ENCODE measurements around the gene ACBD4. TPM values are rescaled to one million over a fixed set of nuclear protein-coding genes. Genes with fewer than 3 reads are reported as not detected.

Gene ACBD4
- total and polyA plus RNA-seq, 2 of the 13 experiments (the other 11 are each of a cell fraction or from before 2014, with no cell fraction given) = 16.1 to 26.9 TPM

DNA sequence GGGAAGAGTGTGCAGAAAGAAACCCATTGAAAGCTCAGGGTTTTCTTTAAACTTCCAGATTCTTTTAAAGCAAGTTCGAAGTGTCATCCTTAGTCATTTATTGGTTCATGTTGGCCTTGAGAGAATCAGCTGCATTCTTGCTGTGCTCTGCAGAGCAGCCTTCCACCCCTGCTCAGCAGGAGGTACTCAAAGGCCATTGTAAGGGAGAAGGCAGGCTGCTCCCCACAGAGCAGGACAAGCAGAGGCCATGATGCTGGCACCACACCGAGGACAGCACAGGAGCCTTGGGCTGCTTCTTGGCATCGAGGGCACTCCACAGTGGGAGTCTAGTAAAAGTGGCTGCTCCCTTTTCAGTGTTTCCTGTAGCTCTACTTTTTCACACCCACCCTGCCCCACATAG, 44.8 kb upstream of the ACBD4 start:
- ChIA-PET POLR2A (interaction anchor here (0.6 to 0.8 kb wide), 2 partner anchors 29 to 705 kb away, joined by 3 read pairs; no protein-coding TSS in a partner anchor), CTCF (ENCODE audit: low intra/inter-chr PET ratio, low total read pairs) (no interaction called here)
- in situ Hi-C loops (cut with HindIII; ENCODE audit: extremely low pct_ligation_motif_present, low pct_unique_long_range_greater_than_20kb) = no loop called here
- no peak for ATAC-seq
- intact Hi-C loops (cut with micrococcal nuclease; ENCODE audit: unreplicated experiment) = loop anchor here (10.0 kb wide), 1 partner anchor 186 kb away; a partner anchor contains a TSS
- H3K4me3 ChIP-seq (replicated peaks in 1 of 3; ENCODE audit: insufficient read depth in 1 of 3, low read depth in 2 of 3, low read length in 3 of 3) = no peak overlapping the region
- DNase-seq (ENCODE audit: low spot score) = no peak
- 89% methylated on average over 2 of the region's 3 CpGs for WGBS (ENCODE audit: low lambda C conversion rate)
- BruUV-seq (replicated peaks) = no TSS peak
- no peaks in the 10 kb centered on the region for H4K20me1 ChIP-seq (ENCODE audit: insufficient read depth, low read length)
- TF ChIP-seq RXRA (CRISPR knock-in tag; IDR thresholded peaks at IDR 0.05) = peak; percentile 44; the same call in 1 of the 2 replicates
- no peak for TF ChIP-seq RELA (CRISPR knock-in tag; IDR thresholded peaks at IDR 0.05)
- H3K4me2 ChIP-seq (ENCODE audit: low read depth, low read length) = no peak overlapping the region
- H3K79me2 ChIP-seq (ENCODE audit: insufficient read depth, low read length) = no peaks in the 10 kb centered on the region
- no peaks in the 10 kb centered on the region for H3K27me3 ChIP-seq (ENCODE audit: control insufficient read depth in 1 of 2, insufficient read depth in 2 of 2, low read length in 2 of 2)
- H3K9ac ChIP-seq (ENCODE audit: insufficient read depth, low read depth, low read length) = no peak overlapping the region
- H3K4me1 ChIP-seq (ENCODE audit: insufficient read depth, low read length) = peaks cover 41% of the 10 kb centered on the region
- FAIRE-seq = no peak
- no peaks in the 10 kb centered on the region for H3K9me3 ChIP-seq (ENCODE audit: low read length)
- H2AFZ ChIP-seq (ENCODE audit: low read length) = no peak overlapping the region
- H3K36me3 ChIP-seq (replicated peaks in 1 of 2; ENCODE audit: control insufficient read depth in 1 of 2, insufficient read depth in 2 of 2, low read length in 2 of 2) = peaks cover 43 to 85% of the 10 kb centered on the region in 2 experiments
- H3K27ac ChIP-seq (ENCODE audit: extremely low read length, insufficient read depth, low read length) = no peak overlapping the region

DNA sequence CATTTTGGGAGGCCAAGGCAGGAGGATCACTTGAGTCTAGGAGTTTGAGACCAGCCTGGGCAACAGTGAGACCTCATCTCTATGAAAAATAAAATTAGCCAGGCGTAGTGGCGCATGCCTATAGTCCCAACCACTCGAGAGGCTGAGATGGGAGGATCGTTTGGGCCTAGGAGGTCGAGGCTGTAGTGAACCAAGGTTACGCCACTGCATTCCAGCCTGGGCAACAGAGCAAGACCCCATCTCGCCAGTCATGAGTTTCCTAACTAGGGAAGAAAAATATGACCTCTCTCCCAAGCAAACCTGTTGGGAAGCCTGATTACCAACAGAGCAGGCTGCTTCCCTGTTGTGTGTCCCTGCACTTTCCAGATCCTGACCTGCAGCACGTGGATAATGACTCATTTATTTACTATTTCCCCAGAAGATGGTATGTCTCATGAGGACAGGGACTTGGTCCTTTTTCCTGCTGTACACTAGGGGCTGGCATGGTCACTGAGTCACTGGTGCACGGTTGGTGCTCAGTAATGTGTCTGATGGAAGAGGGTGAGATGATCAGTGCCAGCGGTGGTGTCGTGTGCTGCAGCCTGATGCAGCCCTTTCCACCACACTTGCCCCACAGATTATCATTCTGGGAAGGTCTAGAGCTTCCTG, 43.6 kb upstream of the ACBD4 start:
- in situ Hi-C loops (cut with HindIII; ENCODE audit: extremely low pct_ligation_motif_present, low pct_unique_long_range_greater_than_20kb) = no loop called here
- ATAC-seq = no peak
- TF ChIP-seq ZNF713 (CRISPR knock-in tag; IDR thresholded peaks at IDR 0.05) (no peak), ZNF234 (CRISPR knock-in tag; conservative IDR thresholded peaks at IDR 0.05) (no peak), TBX3 (IDR thresholded peaks at IDR 0.05; ENCODE audit: borderline replicate concordance) (no peak), NFYB (CRISPR knock-in tag; IDR thresholded peaks at IDR 0.05) (no peak)
- TF ChIP-seq, protein P1, sequence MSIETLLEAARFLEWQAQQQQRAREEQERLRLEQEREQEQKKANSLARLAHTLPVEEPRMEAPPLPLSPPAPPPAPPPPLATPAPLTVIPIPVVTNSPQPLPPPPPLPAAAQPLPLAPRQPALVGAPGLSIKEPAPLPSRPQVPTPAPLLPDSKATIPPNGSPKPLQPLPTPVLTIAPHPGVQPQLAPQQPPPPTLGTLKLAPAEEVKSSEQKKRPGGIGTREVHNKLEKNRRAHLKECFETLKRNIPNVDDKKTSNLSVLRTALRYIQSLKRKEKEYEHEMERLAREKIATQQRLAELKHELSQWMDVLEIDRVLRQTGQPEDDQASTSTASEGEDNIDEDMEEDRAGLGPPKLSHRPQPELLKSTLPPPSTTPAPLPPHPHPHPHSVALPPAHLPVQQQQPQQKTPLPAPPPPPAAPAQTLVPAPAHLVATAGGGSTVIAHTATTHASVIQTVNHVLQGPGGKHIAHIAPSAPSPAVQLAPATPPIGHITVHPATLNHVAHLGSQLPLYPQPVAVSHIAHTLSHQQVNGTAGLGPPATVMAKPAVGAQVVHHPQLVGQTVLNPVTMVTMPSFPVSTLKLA (IDR thresholded peaks at IDR 0.05) = peak; percentile 38; the same call in 1 of the 2 replicates
- TF ChIP-seq, protein P2, sequence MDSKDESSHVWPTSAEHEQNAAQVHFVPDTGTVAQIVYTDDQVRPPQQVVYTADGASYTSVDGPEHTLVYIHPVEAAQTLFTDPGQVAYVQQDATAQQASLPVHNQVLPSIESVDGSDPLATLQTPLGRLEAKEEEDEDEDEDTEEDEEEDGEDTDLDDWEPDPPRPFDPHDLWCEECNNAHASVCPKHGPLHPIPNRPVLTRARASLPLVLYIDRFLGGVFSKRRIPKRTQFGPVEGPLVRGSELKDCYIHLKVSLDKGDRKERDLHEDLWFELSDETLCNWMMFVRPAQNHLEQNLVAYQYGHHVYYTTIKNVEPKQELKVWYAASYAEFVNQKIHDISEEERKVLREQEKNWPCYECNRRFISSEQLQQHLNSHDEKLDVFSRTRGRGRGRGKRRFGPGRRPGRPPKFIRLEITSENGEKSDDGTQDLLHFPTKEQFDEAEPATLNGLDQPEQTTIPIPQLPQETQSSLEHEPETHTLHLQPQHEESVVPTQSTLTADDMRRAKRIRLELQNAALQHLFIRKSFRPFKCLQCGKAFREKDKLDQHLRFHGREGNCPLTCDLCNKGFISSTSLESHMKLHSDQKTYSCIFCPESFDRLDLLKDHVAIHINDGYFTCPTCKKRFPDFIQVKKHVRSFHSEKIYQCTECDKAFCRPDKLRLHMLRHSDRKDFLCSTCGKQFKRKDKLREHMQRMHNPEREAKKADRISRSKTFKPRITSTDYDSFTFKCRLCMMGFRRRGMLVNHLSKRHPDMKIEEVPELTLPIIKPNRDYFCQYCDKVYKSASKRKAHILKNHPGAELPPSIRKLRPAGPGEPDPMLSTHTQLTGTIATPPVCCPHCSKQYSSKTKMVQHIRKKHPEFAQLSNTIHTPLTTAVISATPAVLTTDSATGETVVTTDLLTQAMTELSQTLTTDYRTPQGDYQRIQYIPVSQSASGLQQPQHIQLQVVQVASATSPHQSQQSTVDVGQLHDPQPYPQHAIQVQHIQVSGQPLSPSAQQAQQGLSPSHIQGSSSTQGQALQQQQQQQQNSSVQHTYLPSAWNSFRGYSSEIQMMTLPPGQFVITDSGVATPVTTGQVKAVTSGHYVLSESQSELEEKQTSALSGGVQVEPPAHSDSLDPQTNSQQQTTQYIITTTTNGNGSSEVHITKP (CRISPR knock-in tag; IDR thresholded peaks at IDR 0.05; ENCODE audit: low read depth) = no peak
- TF ChIP-seq, protein P3, sequence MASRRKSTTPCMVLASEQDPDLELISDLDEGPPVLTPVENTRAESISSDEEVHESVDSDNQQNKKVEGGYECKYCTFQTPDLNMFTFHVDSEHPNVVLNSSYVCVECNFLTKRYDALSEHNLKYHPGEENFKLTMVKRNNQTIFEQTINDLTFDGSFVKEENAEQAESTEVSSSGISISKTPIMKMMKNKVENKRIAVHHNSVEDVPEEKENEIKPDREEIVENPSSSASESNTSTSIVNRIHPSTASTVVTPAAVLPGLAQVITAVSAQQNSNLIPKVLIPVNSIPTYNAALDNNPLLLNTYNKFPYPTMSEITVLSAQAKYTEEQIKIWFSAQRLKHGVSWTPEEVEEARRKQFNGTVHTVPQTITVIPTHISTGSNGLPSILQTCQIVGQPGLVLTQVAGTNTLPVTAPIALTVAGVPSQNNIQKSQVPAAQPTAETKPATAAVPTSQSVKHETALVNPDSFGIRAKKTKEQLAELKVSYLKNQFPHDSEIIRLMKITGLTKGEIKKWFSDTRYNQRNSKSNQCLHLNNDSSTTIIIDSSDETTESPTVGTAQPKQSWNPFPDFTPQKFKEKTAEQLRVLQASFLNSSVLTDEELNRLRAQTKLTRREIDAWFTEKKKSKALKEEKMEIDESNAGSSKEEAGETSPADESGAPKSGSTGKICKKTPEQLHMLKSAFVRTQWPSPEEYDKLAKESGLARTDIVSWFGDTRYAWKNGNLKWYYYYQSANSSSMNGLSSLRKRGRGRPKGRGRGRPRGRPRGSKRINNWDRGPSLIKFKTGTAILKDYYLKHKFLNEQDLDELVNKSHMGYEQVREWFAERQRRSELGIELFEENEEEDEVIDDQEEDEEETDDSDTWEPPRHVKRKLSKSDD (CRISPR knock-in tag; IDR thresholded peaks at IDR 0.05; ENCODE audit: low read depth) = no peak

More for the DNA sequence above, 43.6 kb upstream of the ACBD4 start:
- ChIA-PET CTCF (ENCODE audit: low intra/inter-chr PET ratio, low total read pairs) (interaction anchor here (1.0 kb wide), 1 partner anchor 44 kb away, joined by 4 read pairs; the partner anchor contains the start of gene ACBD4), POLR2A (interaction anchor here (0.7 to 2.5 kb wide), 4 partner anchors 18 to 69 kb away, joined by 3 to 11 read pairs (median 4); partner anchors contain the start of gene NMT1)
- Histone ChIP-seq H3K9me3 (ENCODE audit: low read length) (no peaks in the 10 kb centered on the region), H3K4me1 (ENCODE audit: insufficient read depth, low read length) (peaks cover 32% of the 10 kb centered on the region), H3K27ac (ENCODE audit: extremely low read length, insufficient read depth, low read length) (no peak overlapping the region), H3K9ac (ENCODE audit: insufficient read depth, low read depth, low read length) (no peak overlapping the region), H3K27me3 (ENCODE audit: control insufficient read depth in 1 of 2, insufficient read depth in 2 of 2, low read length in 2 of 2) (no peaks in the 10 kb centered on the region), H3K79me2 (ENCODE audit: insufficient read depth, low read length) (no peaks in the 10 kb centered on the region), H3K36me3 (replicated peaks in 1 of 2; ENCODE audit: control insufficient read depth in 1 of 2, insufficient read depth in 2 of 2, low read length in 2 of 2) (peaks cover 51 to 89% of the 10 kb centered on the region in 2 experiments), H4K20me1 (ENCODE audit: insufficient read depth, low read length) (no peaks in the 10 kb centered on the region), H3K4me2 (ENCODE audit: low read depth, low read length) (no peak overlapping the region), H3K4me3 (replicated peaks in 1 of 3; ENCODE audit: insufficient read depth in 1 of 3, low read depth in 2 of 3, low read length in 3 of 3) (no peak overlapping the region), H2AFZ (ENCODE audit: low read length) (no peak overlapping the region)
- WGBS (ENCODE audit: low lambda C conversion rate) = 91% methylated on average over 10 of the region's 11 CpGs
- BruUV-seq (replicated peaks) = no TSS peak
- intact Hi-C loops (cut with micrococcal nuclease; ENCODE audit: unreplicated experiment) = loop anchor here (10.0 kb wide), 1 partner anchor 187 kb away; a partner anchor contains a TSS
- FAIRE-seq = no peak
- DNase-seq (ENCODE audit: low spot score) = no peak
